Measurements from ENCODE around the gene BCLAF1. TPM values are rescaled to one million over a fixed set of nuclear protein-coding genes. Genes with fewer than 3 reads are reported as not detected.

BCLAF1 gene
- total and polyA plus RNA-seq, 2 donors (not counting 1 experiment from before 2014, with no cell fraction given) = 39.3 to 268 TPM

- ATAC-seq (ENCODE audit: low read depth) = no peak
- Mint-ChIP-seq H3K4me3 (no peak overlapping the region), H3K27ac (no peak overlapping the region), H3K27me3 (no peaks in the 10 kb centered on the region), H3K9me3 (ENCODE audit: insufficient read depth) (no peaks in the 10 kb centered on the region), H3K4me1 (no peaks in the 10 kb centered on the region)
- Histone ChIP-seq H3K9me3 (ENCODE audit: control extremely low read depth in 1 of 3, control insufficient read depth in 2 of 3, insufficient read depth in 1 of 3, low read length in 2 of 3) (no peaks in the 10 kb centered on the region), H3K27ac (ENCODE audit: low read length in 2 of 2) (no peak overlapping the region), H3K4me1 (ENCODE audit: control insufficient read depth in 2 of 2, insufficient read depth in 2 of 2, low read length in 2 of 2) (no peaks in the 10 kb centered on the region), H3K36me3 (replicated peaks in 1 of 2; ENCODE audit: control extremely low read depth in 1 of 2, control insufficient read depth in 1 of 2, extremely low read depth in 1 of 2, insufficient read depth in 2 of 2, low read length in 1 of 2) (no peaks in the 10 kb centered on the region), H3K4me3 (ENCODE audit: control extremely low read depth in 1 of 5, extremely low read depth in 1 of 5, insufficient read depth in 1 of 5, low read depth in 2 of 5, low read length in 4 of 5) (no peak overlapping the region), H3K79me2 (ENCODE audit: control insufficient read depth, insufficient read depth, low read length) (no peaks in the 10 kb centered on the region), H3K4me2 (replicated peaks; ENCODE audit: low read depth, low read length, poor library complexity, severe bottlenecking) (no peak overlapping the region), H2AFZ (ENCODE audit: insufficient read depth, low read depth, low read length, poor library complexity, severe bottlenecking) (no peak overlapping the region), H3K9ac (ENCODE audit: low read length) (no peak overlapping the region), H3K27me3 (replicated peaks in 1 of 4; ENCODE audit: control extremely low read depth in 1 of 4, control insufficient read depth in 3 of 4, insufficient read depth in 4 of 4, low read length in 3 of 4) (peaks cover 0 to 6% (median 2%) of the 10 kb centered on the region in 4 experiments), H4K20me1 (ENCODE audit: control insufficient read depth, insufficient read depth, low read length, poor library complexity, severe bottlenecking) (no peaks in the 10 kb centered on the region)
- TF ChIP-seq EZH2 (IDR thresholded peaks at IDR 0.05; ENCODE audit: borderline replicate concordance, insufficient read depth, low read depth, low read length, poor library complexity, severe bottlenecking) = no peak
- TF ChIP-seq, protein P1, sequence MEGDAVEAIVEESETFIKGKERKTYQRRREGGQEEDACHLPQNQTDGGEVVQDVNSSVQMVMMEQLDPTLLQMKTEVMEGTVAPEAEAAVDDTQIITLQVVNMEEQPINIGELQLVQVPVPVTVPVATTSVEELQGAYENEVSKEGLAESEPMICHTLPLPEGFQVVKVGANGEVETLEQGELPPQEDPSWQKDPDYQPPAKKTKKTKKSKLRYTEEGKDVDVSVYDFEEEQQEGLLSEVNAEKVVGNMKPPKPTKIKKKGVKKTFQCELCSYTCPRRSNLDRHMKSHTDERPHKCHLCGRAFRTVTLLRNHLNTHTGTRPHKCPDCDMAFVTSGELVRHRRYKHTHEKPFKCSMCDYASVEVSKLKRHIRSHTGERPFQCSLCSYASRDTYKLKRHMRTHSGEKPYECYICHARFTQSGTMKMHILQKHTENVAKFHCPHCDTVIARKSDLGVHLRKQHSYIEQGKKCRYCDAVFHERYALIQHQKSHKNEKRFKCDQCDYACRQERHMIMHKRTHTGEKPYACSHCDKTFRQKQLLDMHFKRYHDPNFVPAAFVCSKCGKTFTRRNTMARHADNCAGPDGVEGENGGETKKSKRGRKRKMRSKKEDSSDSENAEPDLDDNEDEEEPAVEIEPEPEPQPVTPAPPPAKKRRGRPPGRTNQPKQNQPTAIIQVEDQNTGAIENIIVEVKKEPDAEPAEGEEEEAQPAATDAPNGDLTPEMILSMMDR (IDR thresholded peaks at IDR 0.05) = no peak
- intact Hi-C loops (cut with micrococcal nuclease) = no loop called here
- no peak for DNase-seq
- ChIA-PET POLR2A (no interaction called here), CTCF (no interaction called here)
- 72% methylated on average over 9 of the region's 9 CpGs for WGBS (ENCODE audit: insufficient coverage)
Measured at GRCh38 chr6:136334853-136335252, 45.2 kb upstream of the BCLAF1 start.

DNA sequence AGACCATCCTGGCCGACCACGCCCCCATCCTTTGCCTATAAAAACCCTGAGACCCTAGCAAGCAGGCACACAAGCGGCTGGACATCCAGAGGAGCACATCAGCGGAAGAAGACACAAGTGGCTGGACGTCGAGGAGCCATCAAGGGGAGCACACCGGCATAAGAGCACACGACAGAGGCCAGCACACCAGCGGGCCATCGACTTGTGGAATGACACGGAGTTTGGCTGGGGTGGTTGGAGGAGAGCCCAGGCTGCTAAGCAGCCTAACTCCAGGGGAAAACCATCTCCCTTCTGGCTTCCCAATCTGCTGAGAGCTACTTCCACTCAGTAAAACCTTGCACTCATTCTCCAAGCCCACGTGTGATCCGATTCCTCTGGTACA, 44.8 kb upstream of the BCLAF1 start:
- intact Hi-C loops (cut with micrococcal nuclease) = no loop called here
- Mint-ChIP-seq H3K27ac (no peak overlapping the region), H3K9me3 (ENCODE audit: insufficient read depth) (no peaks in the 10 kb centered on the region), H3K4me1 (no peaks in the 10 kb centered on the region), H3K4me3 (no peak overlapping the region), H3K27me3 (no peaks in the 10 kb centered on the region)
- no peak overlapping the region for H3K9ac ChIP-seq (ENCODE audit: low read length)
- H3K4me2 ChIP-seq (replicated peaks; ENCODE audit: low read depth, low read length, poor library complexity, severe bottlenecking) = no peak overlapping the region
- POLR2A ChIA-PET = no interaction called here
- no peak for DNase-seq
- no peak overlapping the region for H2AFZ ChIP-seq (ENCODE audit: insufficient read depth, low read depth, low read length, poor library complexity, severe bottlenecking)
- CTCF ChIA-PET = interaction anchor here (1.5 kb wide), 1 partner anchor 108 kb away, joined by 5 read pairs; no protein-coding TSS in a partner anchor
- H3K27ac ChIP-seq (ENCODE audit: low read length in 2 of 2) = no peak overlapping the region
- H3K27me3 ChIP-seq (replicated peaks in 1 of 4; ENCODE audit: control extremely low read depth in 1 of 4, control insufficient read depth in 3 of 4, insufficient read depth in 4 of 4, low read length in 3 of 4) = peaks cover 0 to 6% (median 2%) of the 10 kb centered on the region in 4 experiments
- no peaks in the 10 kb centered on the region for H4K20me1 ChIP-seq (ENCODE audit: control insufficient read depth, insufficient read depth, low read length, poor library complexity, severe bottlenecking)
- H3K9me3 ChIP-seq (ENCODE audit: control extremely low read depth in 1 of 3, control insufficient read depth in 2 of 3, insufficient read depth in 1 of 3, low read length in 2 of 3) = no peaks in the 10 kb centered on the region
- no peaks in the 10 kb centered on the region for H3K79me2 ChIP-seq (ENCODE audit: control insufficient read depth, insufficient read depth, low read length)
- H3K4me3 ChIP-seq (ENCODE audit: control extremely low read depth in 1 of 5, extremely low read depth in 1 of 5, insufficient read depth in 1 of 5, low read depth in 2 of 5, low read length in 4 of 5) = no peak overlapping the region
- H3K36me3 ChIP-seq (replicated peaks in 1 of 2; ENCODE audit: control extremely low read depth in 1 of 2, control insufficient read depth in 1 of 2, extremely low read depth in 1 of 2, insufficient read depth in 2 of 2, low read length in 1 of 2) = no peaks in the 10 kb centered on the region
- WGBS (ENCODE audit: insufficient coverage) = 95% methylated on average over 13 of the region's 13 CpGs
- no peak for ATAC-seq (ENCODE audit: low read depth)
- no peaks in the 10 kb centered on the region for H3K4me1 ChIP-seq (ENCODE audit: control insufficient read depth in 2 of 2, insufficient read depth in 2 of 2, low read length in 2 of 2)
- TF ChIP-seq, protein P1 (IDR thresholded peaks at IDR 0.05) = no peak
- TF ChIP-seq EZH2 (IDR thresholded peaks at IDR 0.05; ENCODE audit: borderline replicate concordance, insufficient read depth, low read depth, low read length, poor library complexity, severe bottlenecking) = no peak
